GM21390 (cell line): Measurements from ENCODE around the gene CUL7.
"Not testable (repeated sequence)": the region's sequence is repeated elsewhere in the genome, so short reads cannot be mapped to it uniquely, and the experiment has no call there.

ENCODE experiments used
- ATAC-seq: cut with Tn5 transposase; IDR thresholded peaks from one replicate; pipeline ENCODE4 v1.9.1; 2021; ENCODE audit not compliant: unreplicated experiment

CUL7 gene

DNA sequence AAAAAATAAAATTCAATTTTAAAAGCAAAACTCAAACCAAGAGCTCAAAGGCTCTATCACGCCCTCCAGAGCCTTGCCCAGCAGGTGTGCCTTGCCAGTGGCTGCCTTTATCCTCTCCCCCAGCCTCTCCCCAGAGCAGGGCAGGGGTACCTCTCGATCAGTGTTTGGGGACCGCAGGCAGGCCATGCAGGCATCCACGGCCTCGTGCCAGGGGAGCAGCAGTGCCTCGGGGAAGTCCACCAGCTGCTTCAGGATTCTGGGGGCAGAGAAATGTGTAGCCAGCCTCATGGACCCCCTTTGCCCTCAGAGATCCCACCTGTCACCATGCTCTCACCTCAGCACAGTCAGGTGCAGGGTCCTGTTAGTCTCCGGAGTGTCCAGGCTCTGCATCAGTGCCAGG is 5.7 kb downstream of the CUL7 start:
- ATAC-seq = no peak

DNA sequence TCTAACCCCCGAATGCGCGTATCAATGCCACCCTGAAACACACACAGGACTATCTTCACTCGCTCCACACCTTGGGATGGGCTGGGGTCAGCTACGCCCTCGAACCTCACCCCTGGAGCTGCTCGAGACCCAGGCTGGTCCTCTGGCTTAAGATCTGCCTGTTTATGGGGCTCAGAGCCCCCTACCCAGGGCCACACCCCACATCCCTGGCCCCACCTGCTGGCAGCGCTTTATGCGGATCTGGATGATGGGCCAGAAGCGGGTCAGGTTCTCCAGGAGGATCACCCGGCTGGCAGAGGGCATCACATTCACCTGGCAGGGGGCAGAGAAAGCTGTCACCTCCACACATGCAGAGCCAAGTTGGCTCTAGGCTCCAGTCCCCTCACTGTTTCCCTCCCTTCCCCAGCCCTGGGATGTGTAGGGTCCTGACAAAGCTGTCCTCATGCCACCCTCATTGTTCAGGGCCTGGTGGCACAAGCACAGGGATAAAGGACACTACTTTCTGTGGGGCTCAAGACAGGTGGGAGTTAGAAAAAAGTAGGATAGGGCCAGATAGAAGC is 8.2 kb downstream of the CUL7 start:
- no peak for ATAC-seq

DNA sequence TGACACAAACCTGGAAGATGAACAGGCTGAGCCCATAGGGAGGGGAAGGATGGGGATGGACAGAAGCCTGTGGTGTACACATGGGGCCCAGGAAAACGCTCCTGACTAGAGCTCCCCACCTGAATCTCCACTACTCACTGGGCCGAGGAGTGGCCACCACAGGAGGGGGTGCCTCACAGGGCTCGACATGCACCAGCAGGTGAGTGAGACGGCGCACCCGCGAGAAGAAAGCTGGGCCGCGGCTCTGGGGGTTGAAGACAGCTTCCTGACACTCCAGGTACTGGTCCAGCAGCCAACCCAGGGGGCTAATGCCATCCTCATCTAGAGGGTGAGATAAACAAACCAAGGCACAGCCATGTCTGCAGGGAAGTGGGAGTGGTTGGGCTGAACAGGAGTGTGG is 10.3 kb downstream of the CUL7 start:
- no peak for ATAC-seq

DNA sequence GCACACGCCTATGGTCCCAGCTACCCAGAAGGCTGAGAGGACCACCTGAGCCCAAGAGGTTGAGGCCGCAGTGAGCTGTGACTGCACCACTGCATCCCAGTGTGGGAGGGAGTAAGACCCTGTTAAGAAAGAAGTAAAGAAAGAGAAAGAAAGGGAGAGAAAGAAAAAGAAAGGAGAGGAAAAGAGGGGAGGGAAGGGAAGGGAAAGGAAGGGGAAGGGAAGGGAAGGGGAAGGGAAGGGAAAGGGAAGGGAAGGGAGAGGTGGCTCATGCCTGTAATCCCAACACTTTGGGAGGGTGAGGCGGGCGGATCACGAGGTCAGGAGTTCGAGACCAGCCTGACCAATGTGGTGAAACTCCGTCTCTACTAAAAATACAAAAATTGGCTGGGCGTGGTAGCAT is 12.2 kb downstream of the CUL7 start:
- not testable (repeated sequence) for ATAC-seq

DNA sequence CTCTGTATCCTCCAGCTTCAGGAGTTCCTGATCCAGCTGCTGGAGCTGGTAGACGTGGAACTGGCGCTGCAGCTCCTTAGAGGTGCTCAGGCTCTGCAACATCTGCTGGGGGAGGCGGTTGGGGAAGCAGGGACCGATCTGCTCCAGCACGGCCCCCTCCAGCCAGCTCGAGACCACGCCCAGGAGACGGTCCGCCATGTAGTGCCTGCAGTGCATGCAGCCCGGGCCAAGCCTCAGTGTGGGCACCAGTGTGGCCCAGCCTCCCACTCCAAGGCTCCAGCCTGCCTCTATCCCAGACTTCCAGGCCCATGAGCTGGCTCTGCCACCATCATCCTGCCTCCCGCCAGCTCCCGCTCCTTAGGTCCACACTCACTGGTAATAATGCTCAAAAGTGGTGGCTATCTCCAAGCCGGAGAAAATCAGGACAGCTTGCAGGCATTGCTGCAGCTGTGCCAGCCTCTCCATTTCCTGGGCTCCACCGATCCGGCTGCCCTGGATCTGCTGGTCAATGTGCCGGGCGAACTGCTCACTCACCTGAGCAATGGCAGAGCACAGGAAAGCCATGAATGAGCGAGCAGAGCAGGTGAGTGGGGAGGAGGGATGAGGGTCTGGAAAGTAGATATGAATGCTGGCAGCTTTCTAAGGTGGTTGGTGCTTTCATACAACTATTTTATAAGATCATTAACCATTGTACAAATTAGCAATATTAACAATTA is 13.0 kb downstream of the CUL7 start:
- no peak for ATAC-seq

DNA sequence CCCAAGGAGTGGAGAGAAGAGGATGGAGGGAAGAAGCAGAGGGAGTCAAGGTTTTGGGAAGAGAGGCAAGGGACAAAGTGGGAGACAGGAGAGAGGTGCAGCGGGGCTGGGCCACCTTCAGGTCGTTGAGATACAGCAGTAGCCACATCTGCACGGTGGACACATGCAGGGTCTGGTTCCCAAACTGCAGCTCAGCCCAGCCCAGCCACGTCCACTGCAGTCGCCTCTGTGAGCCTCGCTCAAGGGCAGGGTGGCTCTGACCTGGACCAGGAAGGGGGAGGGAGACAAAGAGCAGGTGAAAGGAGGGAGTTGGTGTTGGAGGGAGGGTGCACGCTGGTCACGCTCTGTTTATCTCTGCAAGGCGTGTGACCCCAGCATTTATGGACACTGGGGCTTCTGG is 14.9 kb downstream of the CUL7 start:
- ATAC-seq = no peak

DNA sequence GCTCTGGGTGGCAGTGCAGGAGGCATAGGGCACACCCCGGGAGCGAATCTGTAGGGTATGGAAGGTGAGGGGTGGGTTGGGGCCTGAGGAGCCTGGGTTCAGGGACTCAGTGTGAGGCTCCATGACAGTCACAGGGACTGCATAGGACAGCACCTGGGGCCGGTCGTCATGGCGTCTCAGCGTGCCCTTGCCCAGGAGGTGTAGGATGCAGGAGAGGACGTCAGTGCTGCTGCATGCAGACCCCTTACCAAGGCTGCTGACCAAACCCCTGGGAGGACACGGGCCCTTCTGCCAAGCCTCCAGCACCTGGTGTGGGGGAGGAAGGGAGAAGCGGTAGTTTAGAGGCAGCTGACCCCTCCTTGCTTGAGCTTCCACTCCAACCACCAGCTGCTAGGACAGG is 15.9 kb downstream of the CUL7 start:
- ATAC-seq = no peak

DNA sequence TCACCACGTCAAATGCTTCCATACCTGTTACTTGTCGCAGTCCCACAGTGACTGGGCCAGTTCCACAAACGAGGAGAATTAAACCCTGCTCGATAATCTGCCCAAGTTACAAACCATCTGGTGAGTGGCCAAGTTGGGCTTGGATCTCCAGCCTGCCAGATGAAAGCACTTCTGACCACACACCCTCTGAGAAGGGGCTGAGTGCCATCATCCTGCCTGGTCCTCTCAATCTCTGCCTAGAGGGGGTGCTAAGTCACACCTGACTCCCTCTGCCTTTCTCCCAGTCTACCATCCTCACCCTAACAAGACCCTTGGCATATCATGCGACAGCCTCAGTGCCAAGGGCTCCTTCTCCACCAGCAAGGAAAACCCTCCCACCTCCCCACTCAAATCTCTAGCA is 16.5 kb downstream of the CUL7 start:
- ATAC-seq = no peak

DNA sequence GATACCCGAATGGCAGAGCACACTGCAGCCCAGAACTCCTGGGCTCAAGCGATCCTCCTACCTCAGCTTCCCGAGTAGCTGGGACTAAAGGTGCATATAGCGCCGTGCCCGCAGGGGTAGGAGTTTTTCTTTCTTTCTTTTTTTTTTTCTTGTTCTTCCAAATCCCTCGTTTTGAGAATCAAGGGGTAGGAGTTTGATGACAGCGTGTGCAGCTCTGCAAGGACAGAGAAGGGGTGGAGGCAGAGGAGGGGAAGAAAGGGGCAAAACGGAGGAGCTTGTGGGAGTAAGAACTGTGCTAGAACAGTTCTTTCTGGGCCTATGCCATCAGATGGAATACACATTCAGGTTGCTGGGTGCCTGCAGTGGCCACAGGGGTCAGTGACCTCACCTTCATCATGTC is 16.9 kb downstream of the CUL7 start:
- no peak for ATAC-seq

DNA sequence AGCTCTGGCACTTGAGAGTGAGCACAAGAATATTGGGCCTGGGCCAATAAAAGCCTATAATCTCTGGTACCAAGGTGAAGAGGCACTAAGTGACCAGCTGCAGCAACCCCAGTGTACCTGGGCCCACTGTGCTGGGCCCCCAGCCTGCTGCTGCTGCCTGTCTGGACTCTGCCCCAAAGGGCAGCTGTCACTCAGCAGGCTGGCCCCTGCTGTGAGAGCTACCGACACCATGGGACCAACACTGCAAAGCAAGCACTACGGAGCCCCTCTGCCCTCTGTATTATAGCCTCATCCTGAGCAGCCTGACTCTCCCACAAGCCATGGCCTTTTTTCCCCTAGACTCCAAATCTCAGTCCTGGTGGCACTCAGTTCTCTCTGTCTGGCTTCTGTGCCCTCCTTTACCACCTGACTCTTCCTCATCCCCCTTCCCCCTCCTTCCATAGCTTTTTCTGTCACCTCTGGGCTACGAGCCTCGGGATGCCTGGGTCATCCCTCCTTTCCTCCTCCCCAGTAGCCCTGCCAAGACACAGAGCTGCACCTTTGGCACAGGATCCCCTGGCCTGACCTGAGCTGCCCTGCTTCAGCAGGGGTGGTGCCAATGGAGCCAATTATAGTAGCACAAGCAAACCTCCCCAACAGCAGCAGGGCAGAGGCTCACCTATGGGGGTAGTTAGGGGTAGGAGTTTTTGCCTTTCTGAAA is 18.0 kb downstream of the CUL7 start:
- no peak for ATAC-seq

DNA sequence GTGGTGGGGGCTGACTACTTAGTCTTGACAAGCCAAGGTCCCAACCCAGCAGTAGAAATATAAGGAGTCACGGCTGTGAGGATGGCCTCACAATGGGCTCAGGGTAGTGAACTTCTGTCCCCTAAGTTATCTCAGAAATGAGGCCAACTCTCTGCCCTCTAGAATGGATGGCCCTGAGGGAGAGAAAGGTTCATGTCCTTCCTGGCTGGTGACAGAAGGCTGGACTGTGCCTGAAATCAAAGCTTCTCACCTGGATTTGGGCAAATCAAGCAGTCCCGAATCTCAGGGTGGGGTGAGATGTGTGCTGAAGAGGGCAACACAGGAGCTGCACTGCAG is 19.5 kb downstream of the CUL7 start:
- no peak for ATAC-seq

DNA sequence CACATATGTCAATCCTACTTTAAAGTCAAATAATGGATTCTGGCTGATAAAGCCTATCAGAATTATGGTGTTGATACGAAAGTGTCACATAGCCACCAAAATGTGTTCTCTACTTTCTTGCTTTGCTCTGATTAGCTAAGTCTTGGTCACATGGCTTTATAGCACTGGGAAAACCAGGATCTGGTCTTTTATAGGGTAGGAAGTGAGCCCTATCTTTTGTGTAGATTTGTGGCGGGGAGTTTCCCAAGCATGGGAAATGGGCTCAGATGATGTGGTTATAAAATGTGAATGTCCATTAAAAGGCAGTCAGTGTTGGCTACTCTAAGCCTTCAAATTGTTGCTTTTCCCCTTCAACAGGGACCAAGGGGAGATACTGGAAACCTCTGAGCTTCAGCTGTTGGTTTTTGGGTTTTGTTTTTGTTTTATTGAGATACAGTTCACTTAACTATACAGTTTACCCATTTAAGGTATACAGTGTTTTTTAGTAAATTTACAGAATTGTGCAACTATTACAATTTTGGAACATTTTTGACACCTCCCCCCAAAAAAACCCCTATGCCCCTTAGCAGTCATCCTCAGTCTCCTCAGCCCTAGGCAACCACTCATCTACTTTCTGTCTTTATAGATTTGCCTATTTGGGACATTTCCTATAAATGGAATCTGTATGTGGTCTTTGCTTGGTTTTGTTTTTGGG is 20.0 kb downstream of the CUL7 start:
- no peak for ATAC-seq

DNA sequence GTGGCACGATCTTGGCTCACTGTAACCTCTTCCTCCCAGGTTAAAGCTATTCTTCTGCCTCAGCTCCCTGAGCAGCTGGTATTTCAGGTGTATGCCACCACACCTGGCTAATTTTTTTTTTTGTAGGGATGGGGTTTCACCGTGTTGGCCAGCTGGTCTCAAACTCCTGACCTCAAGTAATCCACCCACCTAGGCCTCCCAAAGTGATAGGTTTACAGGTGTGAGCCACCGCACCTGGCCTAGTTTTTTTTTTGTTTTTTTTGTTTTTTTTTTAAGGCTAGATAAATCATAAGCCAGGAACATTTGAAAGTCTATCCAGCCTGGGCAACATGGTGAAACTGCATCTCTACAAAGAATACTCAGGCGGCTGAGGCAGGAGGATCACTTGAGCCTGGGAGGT is 21.3 kb downstream of the CUL7 start:
- no peak for ATAC-seq

DNA sequence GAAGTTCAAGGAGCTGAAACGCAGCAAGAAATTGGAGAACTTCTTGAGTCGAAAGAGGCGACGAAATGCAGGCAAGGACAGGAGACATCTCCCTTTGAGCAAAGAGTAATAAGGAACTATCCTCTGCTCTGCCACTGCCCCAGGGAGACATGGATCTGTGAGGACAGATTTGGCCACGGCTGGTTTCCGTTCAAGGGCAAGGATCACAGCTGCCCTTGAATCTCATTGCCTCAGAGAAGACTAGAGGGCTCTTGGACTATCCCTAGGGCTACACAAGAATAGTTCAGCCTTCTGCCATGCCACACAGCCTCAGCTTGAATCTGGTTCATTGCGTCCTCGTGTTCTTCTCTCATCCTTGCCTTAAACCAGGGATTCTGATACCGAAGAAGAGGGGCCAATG is 24.5 kb downstream of the CUL7 start:
- ATAC-seq = no peak

DNA sequence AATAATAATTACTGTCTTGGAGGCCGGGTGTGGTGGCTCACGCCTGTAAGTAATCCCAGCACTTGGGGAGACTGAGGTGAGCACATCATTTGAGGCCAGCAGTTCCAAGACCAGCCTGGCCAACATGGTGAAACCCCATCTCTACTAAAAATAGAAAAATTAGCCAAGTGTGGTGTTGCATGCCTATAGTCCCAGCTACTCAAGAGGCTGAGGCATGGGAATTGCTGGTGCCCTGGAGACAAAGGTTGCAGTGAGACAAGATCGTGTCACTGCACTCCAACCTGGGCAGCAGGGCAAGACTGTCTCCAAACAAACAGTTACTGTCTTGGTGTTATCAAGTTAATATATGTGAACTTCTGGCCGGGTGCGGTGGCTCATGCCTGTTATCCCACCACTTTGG is 27.3 kb downstream of the CUL7 start:
- ATAC-seq = no peak

DNA sequence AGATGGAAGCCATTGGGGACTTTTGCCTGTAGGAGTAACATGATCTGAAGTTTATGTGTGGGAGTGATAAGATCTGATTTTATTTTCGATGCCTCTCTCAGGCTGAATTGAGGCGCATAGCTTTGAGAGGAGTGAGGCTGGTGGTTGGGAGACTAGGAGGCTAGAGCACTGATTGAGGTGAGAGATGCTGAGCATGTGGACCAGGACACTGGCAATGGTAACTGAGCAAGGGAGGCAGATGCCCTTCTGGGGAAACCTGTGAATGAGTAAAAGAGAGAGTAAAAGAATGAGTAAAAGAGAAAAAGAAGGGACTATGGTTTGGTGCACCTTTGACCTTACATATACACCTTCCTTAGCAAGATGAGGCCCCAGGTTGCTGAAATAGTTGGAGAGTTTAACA is 29.2 kb downstream of the CUL7 start:
- no peak for ATAC-seq

DNA sequence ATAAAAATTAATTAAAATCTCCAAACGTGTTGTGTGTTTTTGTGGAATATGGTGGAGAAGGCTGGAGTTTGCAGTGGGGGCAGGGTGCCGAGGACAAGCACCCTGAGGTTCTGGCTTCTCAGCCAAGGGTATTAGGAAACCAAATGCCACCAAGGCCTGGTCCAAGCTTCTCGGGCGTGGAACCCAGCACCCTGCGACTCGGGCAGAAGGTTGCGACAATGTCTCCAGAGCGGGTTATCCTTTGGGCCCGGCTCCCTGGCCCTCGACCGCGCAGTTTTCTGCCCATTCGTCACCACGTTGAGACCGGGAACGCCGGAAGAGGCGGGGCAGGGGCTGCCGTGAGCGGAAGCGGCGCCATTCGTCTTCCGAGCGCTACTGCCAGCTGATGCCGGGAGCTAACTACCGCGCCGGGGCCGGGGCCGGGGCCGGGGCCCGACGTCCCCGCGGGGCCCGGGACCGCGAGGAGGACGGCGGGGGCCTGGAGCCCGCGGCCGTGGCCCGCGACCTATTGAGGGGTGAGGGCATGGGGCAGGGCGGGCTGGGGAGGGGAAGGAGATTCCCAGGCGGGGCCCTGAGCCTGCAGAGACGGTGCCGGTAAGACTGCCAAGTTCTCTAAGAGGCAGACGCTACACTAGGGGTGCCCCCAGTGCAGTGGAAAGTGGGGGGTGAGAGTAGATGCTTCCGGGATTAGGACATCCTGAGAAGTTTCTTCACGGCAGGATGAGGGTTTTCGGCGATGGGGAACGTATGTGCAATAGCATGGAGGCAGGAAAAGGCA is 32.2 kb downstream of the CUL7 start, which contains the start of gene RRP36:
TSS of gene RRP36 (plus strand) at position 354 of the 778 bp plus-strand sequence. CDS start at position 386, 32 bp downstream.
- peak; percentile 82 for ATAC-seq

DNA sequence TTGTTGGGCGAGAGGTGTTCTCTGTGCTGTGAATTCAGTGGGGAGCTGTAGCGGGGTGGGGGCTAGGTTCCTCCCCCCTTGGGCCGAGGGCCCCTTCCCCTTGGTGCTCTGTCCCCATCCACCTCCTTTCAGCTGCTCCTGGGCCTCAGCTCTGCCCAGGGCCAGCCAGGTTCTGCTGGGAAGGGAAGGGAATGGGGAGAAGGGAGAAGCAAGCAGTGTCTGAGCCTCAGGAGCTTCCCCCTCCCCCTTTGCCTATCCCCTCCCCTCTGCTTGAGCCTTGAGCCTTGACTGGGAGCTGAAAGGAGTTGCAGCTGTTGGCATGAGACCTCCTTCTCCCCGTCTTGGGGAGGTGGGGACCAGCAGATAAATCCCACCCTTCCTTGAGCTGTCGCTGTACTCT is 32.8 kb downstream of the CUL7 start:
- ATAC-seq = no peak

DNA sequence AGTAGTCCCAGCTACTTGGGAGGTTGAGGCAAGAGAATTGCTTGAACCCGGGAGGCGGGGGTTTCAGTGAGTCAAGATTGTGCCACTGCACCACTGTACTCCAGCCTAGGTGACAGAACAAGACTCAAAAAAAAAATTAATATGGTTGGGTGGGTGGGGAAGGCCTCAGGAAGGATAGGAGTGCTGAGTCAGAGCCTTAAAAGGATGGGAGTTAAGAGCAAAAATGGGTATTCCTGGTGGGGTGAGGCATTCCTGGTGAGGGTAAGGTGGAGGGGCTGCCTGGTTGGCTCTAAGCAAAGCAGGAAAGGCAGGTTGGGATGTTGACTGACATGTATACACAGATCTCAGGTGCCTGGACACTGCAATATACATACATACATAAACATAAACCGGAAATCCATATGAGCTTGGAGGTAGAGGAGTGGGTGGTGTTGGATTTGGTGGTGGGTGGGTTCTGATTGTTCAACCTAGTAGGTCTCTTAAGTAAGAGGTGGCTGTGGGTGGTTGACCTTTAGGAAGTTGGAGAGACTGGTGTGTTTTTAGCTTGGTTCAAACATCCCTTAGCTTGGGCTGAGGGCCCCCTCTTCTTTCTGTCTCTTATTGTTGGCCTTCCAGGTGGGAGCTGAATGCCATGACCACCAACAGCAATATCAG is 33.5 kb downstream of the CUL7 start:
- ATAC-seq = no peak

DNA sequence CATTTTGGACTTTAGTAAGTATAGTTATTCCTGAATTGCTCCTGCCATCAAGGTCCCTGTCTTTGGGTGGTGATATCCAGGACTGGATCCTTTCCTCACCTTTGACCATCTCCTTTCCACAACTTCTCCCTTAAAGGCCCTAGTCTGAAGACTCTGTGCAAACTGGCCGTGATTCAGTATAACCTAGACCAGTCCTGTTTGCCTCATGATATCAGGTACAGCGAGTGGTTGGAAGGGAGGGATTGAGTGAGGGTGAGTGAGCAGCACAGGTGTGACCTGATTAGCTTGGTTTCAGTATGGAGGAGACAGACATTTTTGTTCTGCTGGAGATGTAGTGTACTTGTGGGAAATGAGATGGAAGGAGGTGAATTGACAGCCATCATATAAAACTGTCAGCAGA is 34.5 kb downstream of the CUL7 start:
- ATAC-seq = no peak

DNA sequence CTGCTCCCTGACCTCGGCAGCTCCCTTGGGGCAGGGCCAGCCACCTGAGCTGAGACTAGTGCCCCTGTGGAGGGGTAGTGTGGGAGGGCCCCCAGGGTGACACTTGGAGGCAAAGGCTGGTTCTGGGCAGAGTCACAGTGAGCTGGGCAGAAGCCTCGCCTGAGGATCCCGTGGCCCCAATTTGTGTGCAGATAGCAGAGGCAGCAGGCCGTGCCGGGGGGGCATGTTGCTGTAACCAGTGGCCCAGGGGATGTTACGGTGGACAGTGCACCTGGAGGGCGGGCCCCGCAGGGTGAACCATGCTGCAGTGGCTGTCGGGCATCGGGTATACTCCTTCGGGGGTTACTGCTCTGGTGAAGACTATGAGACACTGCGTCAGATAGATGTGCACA is 36.7 kb downstream of the CUL7 start:
- no peak for ATAC-seq
